Thyroid gland (tissue), 4 donors: ENCODE measurements around the gene CISTR. TPM values are rescaled to one million over a fixed set of nuclear protein-coding genes. Genes with fewer than 3 reads are reported as not detected.

ENCODE experiments used
- DNase-seq, 2 donors: peaks; one replicate each; pipeline ENCODE4 v3.0.0-alpha.2; 2019
- H3K27ac ChIP-seq, 3 donors: fragments of 200-600 bp; sonication (generic); 1 replicate in 2 of 3; 2 replicates in 1 of 3; pipeline ENCODE4 v1.5.1; 2016 to 2019; ENCODE audit warnings: mild to moderate bottlenecking in 1 of 3, moderate library complexity in 1 of 3
- H3K27me3 ChIP-seq: fragments of 200-600 bp; sonication (generic); one replicate; pipeline ENCODE4 v1.5.1; 2019
- H3K36me3 ChIP-seq, 2 donors: fragments of 200-600 bp; sonication (generic); one replicate each; pipeline ENCODE4 v1.5.1; 2016 to 2019
- H3K4me1 ChIP-seq, 2 donors: fragments of 200-600 bp; sonication (generic); one replicate each; pipeline ENCODE4 v1.5.1; 2017 to 2019
- H3K4me3 ChIP-seq, 3 donors: fragments of 200-600 bp; sonication (generic); replicated peaks in 1 of 3; 1 replicate in 2 of 3; 2 replicates in 1 of 3; pipeline ENCODE4 v1.5.1; 2016; ENCODE audit warnings: mild to moderate bottlenecking in 1 of 3
- H3K9me3 ChIP-seq: fragments of 200-600 bp; sonication (generic); one replicate; pipeline ENCODE4 v1.5.1; 2017
- CTCF ChIP-seq, 6 experiments: fragments of 200-600 bp in 3 of 6; fragments of 450-650 bp in 3 of 6; sonication (generic) in 3 of 6; IDR thresholded peaks; one replicate each; pipeline ENCODE4 v1.5.1; 2016 to 2019; ENCODE audit warnings: antibody characterized with exemption in 6 of 6, mild to moderate bottlenecking in 2 of 6, inconsistent platforms in 1 of 6, moderate library complexity in 1 of 6
- POLR2A ChIP-seq, 2 donors: fragments of 450-650 bp; IDR thresholded peaks; one replicate each; pipeline ENCODE4 v1.6.1; 2017; ENCODE audit warnings: antibody characterized with exemption in 2 of 2, mild to moderate bottlenecking in 2 of 2, moderate library complexity in 1 of 2
- WGBS, 2 donors: methylation state at CpG; one replicate each; pipeline ENCODE4 v1.1.5; 2017; 5-methylcytosine and 5-hydroxymethylcytosine counted together
- intact Hi-C: fragments of 100-400 bp; cut with DNase I; formaldehyde crosslinking; loops from one replicate; pipeline ENCODE4 v1.15.1; 2023
- total RNA-seq, 4 donors: library from RNA; depleted of rRNA; stranded (reverse); fragments of >200 nt; gene quantifications; one replicate each; pipeline ENCODE4 v1.2.3, GENCODE V29; 2016

The CISTR gene
- total RNA-seq, 4 donors from 2014 or later = not detected

DNA sequence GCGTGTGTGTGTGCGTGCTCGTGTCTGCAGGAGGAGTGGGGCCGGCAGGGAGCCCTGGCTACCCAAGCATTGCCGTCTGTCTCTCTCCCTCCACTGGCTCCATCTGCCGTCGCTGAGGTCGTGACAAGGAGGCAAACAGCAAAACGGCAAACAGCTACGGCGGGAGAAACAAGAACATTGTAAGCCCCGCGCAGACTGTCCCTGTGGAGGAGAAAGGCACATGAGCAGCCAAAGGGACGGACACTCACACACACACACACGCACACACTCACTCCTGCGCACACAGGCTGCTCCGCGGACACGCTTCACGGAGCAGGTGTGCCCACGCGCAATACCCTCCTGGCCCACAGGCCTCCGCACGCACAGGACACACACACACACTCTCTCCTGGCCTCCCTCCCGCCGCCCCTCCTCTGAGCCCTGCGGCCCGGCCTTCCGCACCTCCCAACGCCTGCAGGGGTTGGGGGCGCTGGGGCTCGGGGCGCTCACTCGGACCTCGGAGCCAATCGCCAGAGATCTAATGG, 905 bp downstream of the CISTR start:
- Histone ChIP-seq H3K4me1 (peaks cover 18 to 43% of the 10 kb centered on the region in 2 donors), H3K9me3 (no peaks in the 10 kb centered on the region), H3K4me3 (peak overlapping the region; percentile 12 to 46 (median 28)), H3K27ac (peak overlapping the region; percentile 52 to 87 (median 79)), H3K36me3 (no peaks in the 10 kb centered on the region), H3K27me3 (no peaks in the 10 kb centered on the region)
- 3 to 8% methylated on average over 15 to 33 of the region's 36 CpGs for WGBS, 2 donors
- intact Hi-C loops = no loop called here
- peak in 1 of 2 donors; percentile 30 for TF ChIP-seq POLR2A (IDR thresholded peaks at IDR 0.05)
- TF ChIP-seq CTCF (IDR thresholded peaks at IDR 0.05) = no peak
- DNase-seq = peak; percentile 80 to 82

DNA sequence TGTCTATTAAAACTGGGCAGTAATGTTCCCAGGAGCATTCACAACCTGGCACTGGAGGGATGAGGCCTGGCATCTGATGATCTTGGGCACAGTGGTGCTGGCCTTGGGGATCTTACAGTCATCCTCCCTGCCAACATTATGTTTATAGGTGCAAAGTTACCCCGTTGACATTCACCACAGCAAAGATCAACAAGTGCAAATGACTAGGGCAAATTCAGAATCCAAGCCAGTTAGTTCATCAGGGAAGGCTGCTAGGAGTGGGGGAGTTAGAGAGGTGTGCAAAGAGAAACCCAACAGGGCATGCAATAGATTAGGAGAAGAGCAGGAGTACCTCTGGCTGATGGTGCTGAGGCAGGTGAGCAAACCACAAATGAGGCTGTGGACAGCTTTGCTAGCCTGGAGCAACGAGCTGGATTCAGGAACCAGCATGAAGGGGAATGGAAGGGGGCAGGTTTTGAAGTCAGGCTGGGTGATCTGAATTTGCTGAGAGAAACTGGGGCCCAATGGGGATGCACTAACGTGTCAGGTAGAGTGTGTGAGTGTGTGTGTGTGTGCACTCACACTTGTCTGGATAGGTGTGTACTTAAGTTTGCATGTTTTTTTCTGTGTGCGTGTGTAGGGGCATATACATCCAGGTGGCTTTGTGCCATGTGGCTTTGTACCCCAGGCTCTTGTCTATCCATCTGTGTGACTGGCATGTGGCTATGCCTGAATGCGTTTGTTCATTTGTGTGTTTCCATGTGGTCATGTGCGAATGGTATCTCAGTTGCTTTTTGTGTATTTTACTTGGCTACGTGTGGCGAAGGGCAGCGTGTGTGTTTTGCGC, 1.6 kb downstream of the CISTR start:
- Histone ChIP-seq H3K9me3 (no peaks in the 10 kb centered on the region), H3K4me3 (peak overlapping the region in 1 of 3 donors; percentile 46), H3K27me3 (no peaks in the 10 kb centered on the region), H3K36me3 (no peaks in the 10 kb centered on the region), H3K27ac (no peak overlapping the region), H3K4me1 (peaks cover 18 to 37% of the 10 kb centered on the region in 2 donors)
- WGBS, 2 donors = 39 to 45% methylated on average over 10 of the region's 10 CpGs
- TF ChIP-seq POLR2A (IDR thresholded peaks at IDR 0.05) (no peak), CTCF (IDR thresholded peaks at IDR 0.05) (no peak)
- DNase-seq = no peak
- intact Hi-C loops = no loop called here

GRCh38 chr12:53748072-53748840, 3.5 kb downstream of the CISTR start:
- Histone ChIP-seq H3K27ac (no peak overlapping the region), H3K9me3 (no peaks in the 10 kb centered on the region), H3K36me3 (no peaks in the 10 kb centered on the region), H3K4me1 (peaks cover 8 to 23% of the 10 kb centered on the region in 2 donors), H3K27me3 (no peaks in the 10 kb centered on the region), H3K4me3 (no peak overlapping the region)
- no peak for DNase-seq
- no peak for TF ChIP-seq CTCF (IDR thresholded peaks at IDR 0.05)
- TF ChIP-seq POLR2A (IDR thresholded peaks at IDR 0.05) = no peak
- intact Hi-C loops = no loop called here
- WGBS, 2 donors = 34 to 42% methylated on average over 22 of the region's 22 CpGs

DNA sequence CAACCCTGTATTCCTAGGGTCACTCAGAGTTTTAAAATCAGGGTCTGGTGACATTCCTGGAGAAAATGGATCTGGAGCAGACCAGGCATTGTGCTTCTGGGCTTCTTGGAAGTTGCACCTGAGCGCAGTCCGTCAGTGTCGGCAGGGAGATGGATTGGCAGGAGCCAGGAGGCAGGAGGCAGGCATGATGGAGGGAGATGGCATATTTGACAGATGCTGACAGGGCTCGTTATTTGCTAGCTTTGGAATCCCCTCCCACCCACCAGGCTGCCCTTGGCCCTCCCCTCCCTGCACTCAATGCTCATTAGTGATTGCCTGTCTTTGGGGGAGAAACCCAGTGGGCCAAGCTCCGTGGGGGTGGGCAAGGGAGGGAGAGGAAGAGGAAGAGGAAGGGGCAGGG, 4.7 kb downstream of the CISTR start:
- DNase-seq = no peak
- Histone ChIP-seq H3K4me1 (peaks cover 8 to 22% of the 10 kb centered on the region in 2 donors), H3K9me3 (no peaks in the 10 kb centered on the region), H3K4me3 (no peak overlapping the region), H3K27me3 (no peaks in the 10 kb centered on the region), H3K27ac (no peak overlapping the region), H3K36me3 (no peaks in the 10 kb centered on the region)
- intact Hi-C loops = no loop called here
- no peak for TF ChIP-seq CTCF (IDR thresholded peaks at IDR 0.05)
- no peak for TF ChIP-seq POLR2A (IDR thresholded peaks at IDR 0.05)
- 37 to 47% methylated on average over 5 of the region's 5 CpGs for WGBS, 2 donors
